CD4-positive, alpha-beta T cell treated with Interleukin-6 for 4 hours (primary cell): Measurements from ENCODE around the gene HTRA3.

ENCODE experiments used
- DNase-seq: peaks from one replicate; pipeline ENCODE4 v3.0.0-alpha.2; 2020; ENCODE audit warnings: mixed read lengths

Gene HTRA3

GRCh38 chr4:8250227-8250626, 19.3 kb upstream of the HTRA3 start:
- no peak for DNase-seq

- DNase-seq, result no peak
These were observed 18.9 kb upstream of the HTRA3 start for GRCh38 chr4:8250637-8251036.

- DNase-seq, result no peak
These were observed 18.3 kb upstream of the HTRA3 start for GRCh38 chr4:8251110-8251883.

GRCh38 chr4:8252301-8253173, 17.0 kb upstream of the HTRA3 start:
- DNase-seq, result no peak

GRCh38 chr4:8254076-8254475, 15.5 kb upstream of the HTRA3 start:
- no peak for DNase-seq

GRCh38 chr4:8255698-8256441, 13.7 kb upstream of the HTRA3 start:
- DNase-seq, result no peak

- no peak for DNase-seq
These were observed 11.7 kb upstream of the HTRA3 start for GRCh38 chr4:8257854-8258253.

- no peak for DNase-seq
These were observed 10.9 kb upstream of the HTRA3 start for GRCh38 chr4:8258552-8259212.

GRCh38 chr4:8259743-8260430, 9.7 kb upstream of the HTRA3 start:
- no peak for DNase-seq

- DNase-seq, result no peak
These were observed 8.9 kb upstream of the HTRA3 start for GRCh38 chr4:8260656-8261111.

GRCh38 chr4:8261851-8262535, 7.6 kb upstream of the HTRA3 start:
- no peak for DNase-seq

GRCh38 chr4:8262637-8263322, 6.8 kb upstream of the HTRA3 start:
- DNase-seq, result no peak

- no peak for DNase-seq
These were observed 6.2 kb upstream of the HTRA3 start for GRCh38 chr4:8263397-8263796.

- no peak for DNase-seq
These were observed 5.4 kb upstream of the HTRA3 start for GRCh38 chr4:8264106-8264505.

GRCh38 chr4:8265171-8265929, 4.2 kb upstream of the HTRA3 start:
- DNase-seq, result no peak

GRCh38 chr4:8266088-8266487, 3.5 kb upstream of the HTRA3 start:
- DNase-seq, result no peak

GRCh38 chr4:8266508-8266907, 3.0 kb upstream of the HTRA3 start:
- no peak for DNase-seq

- peak; percentile 9 for DNase-seq
These were observed 2.5 kb upstream of the HTRA3 start for GRCh38 chr4:8267077-8267476.

GRCh38 chr4:8268211-8268610, 1.3 kb upstream of the HTRA3 start:
- DNase-seq, result no peak

GRCh38 chr4:8268901-8269534, 536 bp upstream of the HTRA3 start:
- no peak for DNase-seq
